Left lung (tissue), 10 donors: ENCODE measurements around the gene SMIM8. TPM values are rescaled to one million over a fixed set of nuclear protein-coding genes. Genes with fewer than 3 reads are reported as not detected.

Source experiments
- ATAC-seq: fragments of 200-7000 bp; cut with Tn5 transposase; one replicate; pipeline ENCODE4 v1.9.1; 2020; ENCODE audit warnings: moderate library complexity
- DNase-seq, 4 donors: peaks; one replicate each; pipeline ENCODE4 v3.0.0-alpha.2; 2013 to 2020
- H3K27ac ChIP-seq, 2 donors: fragments of 200-600 bp; sonication (generic) in 1 of 2; one replicate each; pipeline versions ENCODE4 v1.5.0 to v1.8.0; 2020 to 2021
- H3K27me3 ChIP-seq, 2 donors: fragments of 200-600 bp; sonication (generic) in 1 of 2; one replicate each; pipeline versions ENCODE4 v1.5.0 to v1.8.0; 2020 to 2021
- H3K36me3 ChIP-seq, 2 donors: fragments of 200-600 bp; sonication (generic) in 1 of 2; one replicate each; pipeline versions ENCODE4 v1.5.0 to v1.8.0; 2020 to 2021
- H3K4me1 ChIP-seq, 2 donors: fragments of 200-600 bp; one replicate each; pipeline ENCODE4 v1.8.0; 2021
- H3K4me3 ChIP-seq, 2 donors: fragments of 200-600 bp; sonication (generic) in 1 of 2; one replicate each; pipeline versions ENCODE4 v1.5.0 to v1.8.0; 2020 to 2021; ENCODE audit warnings: mild to moderate bottlenecking in 1 of 2
- H3K9me3 ChIP-seq, 2 donors: fragments of 200-600 bp; sonication (generic) in 1 of 2; one replicate each; pipeline versions ENCODE4 v1.5.0 to v1.8.0; 2020 to 2021
- intact Hi-C, 2 donors: fragments of 100-400 bp; cut with DNase I; formaldehyde crosslinking; loops; one replicate each; pipeline versions ENCODE4 v1.11.2 to v1.14.2; 2022
- polyA plus RNA-seq, 6 donors: library from polyadenylated mRNA; unstranded; fragments of 120-200 nt; gene quantifications; one replicate each; pipeline ENCODE4 v1.2.1, GENCODE V29; 2013; ENCODE audit not compliant: insufficient read length in 6 of 6
- total RNA-seq, 2 donors: library from RNA; stranded (reverse); fragmentation: NEBNext Ultra II Directional; extraction: Animal tissue kit (Norgen Biotek cat#: 25700); gene quantifications; one replicate each; pipeline ENCODE4 v1.2.1, GENCODE V29; 2021
- TF ChIP-seq, protein P1 (sequence below), 2 donors: fragments of 200-600 bp; sonication (generic) in 1 of 2; IDR thresholded peaks; one replicate each; pipeline versions ENCODE4 v1.5.0 to v1.8.0; 2021; ENCODE audit warnings: antibody characterized with exemption in 2 of 2
- donor health status: DM: no; HTN: yes; CAD: no.
- donor health status: DM: no; HTN: no; CAD: no.

Gene SMIM8
- total and polyA plus RNA-seq, 8 donors: 9.7 to 29.0 (median 24.7) TPM

DNA sequence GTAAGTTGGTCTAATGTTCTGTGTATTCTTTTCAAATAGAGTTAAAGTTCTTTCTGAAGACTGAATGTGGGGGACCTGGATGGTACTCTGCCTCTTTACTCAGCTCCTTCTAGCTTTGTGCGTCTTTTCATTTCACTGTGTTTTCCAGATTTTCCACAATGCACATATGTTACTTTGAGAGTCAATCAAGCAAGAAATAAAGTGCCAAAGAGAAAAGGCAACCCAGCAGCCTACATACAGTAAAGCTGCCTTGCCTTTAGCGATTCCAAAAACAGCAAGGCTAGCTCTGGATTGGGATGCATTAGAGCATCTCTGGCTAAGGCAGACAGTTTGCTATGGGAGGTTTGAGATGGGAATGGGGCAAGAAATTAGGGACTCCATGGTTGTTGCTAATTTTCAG, 27.5 kb downstream of the SMIM8 start:
- Histone ChIP-seq H3K36me3 (no peaks in the 10 kb centered on the region), H3K27ac (no peak overlapping the region), H3K27me3 (no peaks in the 10 kb centered on the region), H3K9me3 (no peaks in the 10 kb centered on the region), H3K4me1 (no peaks in the 10 kb centered on the region), H3K4me3 (no peak overlapping the region)
- DNase-seq (no peak), ATAC-seq (no peak)
- intact Hi-C loops: no loop called here
- TF ChIP-seq, protein P1, sequence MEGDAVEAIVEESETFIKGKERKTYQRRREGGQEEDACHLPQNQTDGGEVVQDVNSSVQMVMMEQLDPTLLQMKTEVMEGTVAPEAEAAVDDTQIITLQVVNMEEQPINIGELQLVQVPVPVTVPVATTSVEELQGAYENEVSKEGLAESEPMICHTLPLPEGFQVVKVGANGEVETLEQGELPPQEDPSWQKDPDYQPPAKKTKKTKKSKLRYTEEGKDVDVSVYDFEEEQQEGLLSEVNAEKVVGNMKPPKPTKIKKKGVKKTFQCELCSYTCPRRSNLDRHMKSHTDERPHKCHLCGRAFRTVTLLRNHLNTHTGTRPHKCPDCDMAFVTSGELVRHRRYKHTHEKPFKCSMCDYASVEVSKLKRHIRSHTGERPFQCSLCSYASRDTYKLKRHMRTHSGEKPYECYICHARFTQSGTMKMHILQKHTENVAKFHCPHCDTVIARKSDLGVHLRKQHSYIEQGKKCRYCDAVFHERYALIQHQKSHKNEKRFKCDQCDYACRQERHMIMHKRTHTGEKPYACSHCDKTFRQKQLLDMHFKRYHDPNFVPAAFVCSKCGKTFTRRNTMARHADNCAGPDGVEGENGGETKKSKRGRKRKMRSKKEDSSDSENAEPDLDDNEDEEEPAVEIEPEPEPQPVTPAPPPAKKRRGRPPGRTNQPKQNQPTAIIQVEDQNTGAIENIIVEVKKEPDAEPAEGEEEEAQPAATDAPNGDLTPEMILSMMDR (IDR thresholded peaks at IDR 0.05): no peak

DNA sequence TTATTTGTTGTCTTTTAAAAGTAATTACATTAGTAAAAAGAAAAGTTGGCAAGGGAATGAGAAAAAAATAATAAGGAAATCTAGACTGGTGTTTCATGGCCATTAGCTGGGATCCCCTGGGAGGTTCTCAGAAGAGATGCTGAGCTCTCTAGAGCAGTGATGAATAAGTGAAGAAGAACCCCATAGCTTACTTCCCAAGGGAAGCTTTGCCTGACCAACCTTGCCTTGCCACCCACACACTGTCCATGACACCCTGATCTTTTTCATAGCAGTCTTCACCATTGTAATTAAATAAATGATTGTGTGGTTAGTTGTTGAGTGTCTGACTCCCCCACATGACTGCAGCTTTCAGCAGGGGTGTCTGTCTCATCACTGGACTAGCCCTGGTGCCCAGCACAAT, 28.1 kb downstream of the SMIM8 start:
- Histone ChIP-seq H3K36me3 (no peaks in the 10 kb centered on the region), H3K27me3 (no peaks in the 10 kb centered on the region), H3K4me1 (no peaks in the 10 kb centered on the region), H3K4me3 (no peak overlapping the region), H3K9me3 (no peaks in the 10 kb centered on the region), H3K27ac (no peak overlapping the region)
- intact Hi-C loops: no loop called here
- DNase-seq: no peak
- no peak for ATAC-seq
- TF ChIP-seq, protein P1 (IDR thresholded peaks at IDR 0.05): no peak

DNA sequence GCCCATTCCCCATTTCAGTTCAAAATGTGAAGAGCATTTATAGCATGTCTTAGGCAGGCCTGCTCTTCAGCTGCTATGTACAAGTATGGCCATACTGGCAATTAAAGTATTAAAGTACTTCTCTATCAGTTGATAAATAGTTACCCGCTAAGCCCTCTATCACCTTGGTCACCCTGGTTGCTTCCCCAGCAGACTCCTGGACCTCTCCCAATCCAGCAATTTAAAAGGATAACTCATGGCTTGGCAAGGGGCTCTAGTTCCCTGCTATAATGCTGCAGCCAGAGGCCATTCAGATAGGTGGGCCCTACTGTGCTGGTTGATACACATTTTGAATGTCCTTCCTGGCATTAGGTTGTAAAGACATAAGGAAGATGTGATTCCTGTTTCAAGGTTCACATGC, 29.2 kb downstream of the SMIM8 start:
- intact Hi-C loops: no loop called here

DNA sequence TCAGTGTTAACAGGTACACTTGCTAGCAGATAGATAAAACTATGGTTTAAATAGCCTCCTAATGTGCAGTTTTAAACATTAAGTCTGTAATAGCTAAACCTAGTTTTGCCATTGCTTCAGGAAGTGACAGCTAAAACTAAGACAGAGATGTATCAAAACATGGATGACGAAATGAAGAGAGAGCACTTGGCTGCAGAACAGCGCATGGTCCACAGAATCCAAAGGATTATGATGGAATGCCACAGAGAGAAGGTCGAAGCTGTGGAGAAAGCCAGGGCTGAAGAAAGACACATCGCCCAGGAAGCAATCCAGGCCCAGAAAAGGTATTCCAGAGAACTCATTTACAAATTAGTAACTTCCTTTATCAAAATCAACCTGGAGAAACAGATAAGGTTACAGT, 33.8 kb downstream of the SMIM8 start:
- Histone ChIP-seq H3K27me3 (no peaks in the 10 kb centered on the region), H3K27ac (no peak overlapping the region), H3K4me1 (no peaks in the 10 kb centered on the region), H3K9me3 (no peaks in the 10 kb centered on the region), H3K4me3 (no peak overlapping the region), H3K36me3 (no peaks in the 10 kb centered on the region)
- TF ChIP-seq, protein P1 (IDR thresholded peaks at IDR 0.05): no peak
- intact Hi-C loops: no loop called here
- DNase-seq (no peak), ATAC-seq (no peak)

More for the DNA sequence above, 29.2 kb downstream of the SMIM8 start:
- Histone ChIP-seq H3K4me1 (no peaks in the 10 kb centered on the region), H3K27ac (no peak overlapping the region), H3K9me3 (no peaks in the 10 kb centered on the region), H3K36me3 (no peaks in the 10 kb centered on the region), H3K4me3 (no peak overlapping the region), H3K27me3 (no peaks in the 10 kb centered on the region)
- DNase-seq (no peak), ATAC-seq (no peak)
- TF ChIP-seq, protein P1 (IDR thresholded peaks at IDR 0.05): no peak

DNA sequence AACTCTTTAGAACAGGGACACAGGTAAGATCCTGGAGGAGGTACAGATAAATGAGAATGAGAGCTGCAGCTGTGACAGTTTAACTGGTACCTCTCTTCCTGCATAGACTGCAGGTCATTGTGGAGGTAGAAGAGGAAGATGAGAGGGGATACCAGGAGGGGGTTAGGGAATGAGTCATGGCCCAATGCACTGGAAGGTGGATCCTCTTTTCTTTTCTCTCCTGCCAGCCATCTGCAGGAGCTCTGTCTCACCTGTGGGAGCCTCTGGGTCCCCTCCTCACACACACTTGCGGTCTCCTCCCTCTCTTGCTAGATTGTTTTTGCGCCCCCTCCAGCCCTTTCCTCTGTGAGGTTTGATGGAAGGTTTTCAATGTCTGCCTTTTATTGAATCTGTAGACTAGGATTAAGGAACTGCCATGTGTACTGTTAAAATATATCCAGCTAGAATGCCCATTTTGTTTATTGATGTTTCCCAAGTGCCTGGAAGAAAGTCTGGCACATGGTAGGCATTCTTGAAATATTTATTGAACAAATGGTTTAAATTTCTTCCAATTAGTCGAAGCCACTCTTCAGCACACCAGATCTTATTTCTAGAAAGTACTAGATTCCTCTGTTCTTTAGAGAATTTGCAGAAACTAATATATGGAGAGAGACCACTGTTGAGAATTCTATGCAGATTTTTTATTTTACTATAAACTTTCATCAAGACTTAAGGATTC, 35.2 kb downstream of the SMIM8 start:
- no peak overlapping the region for H3K4me3 ChIP-seq
- TF ChIP-seq, protein P1 (IDR thresholded peaks at IDR 0.05): no peak
- H3K27me3 ChIP-seq: no peaks in the 10 kb centered on the region
- no peaks in the 10 kb centered on the region for H3K9me3 ChIP-seq
- intact Hi-C loops: no loop called here
- ATAC-seq (no peak), DNase-seq (no peak)
- H3K4me1 ChIP-seq: no peaks in the 10 kb centered on the region
- H3K36me3 ChIP-seq: no peaks in the 10 kb centered on the region
- H3K27ac ChIP-seq: no peak overlapping the region
